Superior temporal gyrus (tissue), 1 donor: Measurements from ENCODE around the gene MARCHF9.

Source experiments
- DNase-seq: peaks from one replicate; pipeline ENCODE4 v3.0.0-alpha.2; 2016; ENCODE audit errors: extremely low spot score

Gene MARCHF9

GRCh38 chr12:57753756-57754337 is 1.1 kb upstream of the MARCHF9 start:
- no peak for DNase-seq

- DNase-seq = no peak
These were observed 221 bp downstream of the MARCHF9 start for GRCh38 chr12:57755194-57755453.

- DNase-seq = no peak
These were observed 810 bp downstream of the MARCHF9 start for GRCh38 chr12:57755454-57756372.

- no peak for DNase-seq
These were observed 1.8 kb downstream of the MARCHF9 start for GRCh38 chr12:57756406-57757341.

GRCh38 chr12:57757771-57758170 is 2.9 kb downstream of the MARCHF9 start:
- DNase-seq = no peak

- DNase-seq = no peak
These were observed 3.9 kb downstream of the MARCHF9 start for GRCh38 chr12:57758552-57759359.

GRCh38 chr12:57759360-57759980 is 4.6 kb downstream of the MARCHF9 start:
- DNase-seq = no peak

- DNase-seq = no peak
These were observed 5.6 kb downstream of the MARCHF9 start for GRCh38 chr12:57760347-57760982.

- no peak for DNase-seq
These were observed 6.6 kb downstream of the MARCHF9 start for GRCh38 chr12:57761391-57761998.

GRCh38 chr12:57762463-57762862 is 7.6 kb downstream of the MARCHF9 start:
- no peak for DNase-seq

- DNase-seq = no peak
These were observed 9.2 kb downstream of the MARCHF9 start for GRCh38 chr12:57763881-57764661.

GRCh38 chr12:57764662-57765002 is 9.7 kb downstream of the MARCHF9 start:
- no peak for DNase-seq

GRCh38 chr12:57765003-57765697 is 10.2 kb downstream of the MARCHF9 start:
- no peak for DNase-seq

- DNase-seq = no peak
These were observed 11.0 kb downstream of the MARCHF9 start for GRCh38 chr12:57765698-57766463.

GRCh38 chr12:57766464-57767304 is 11.8 kb downstream of the MARCHF9 start, which contains the start of gene CYP27B1:
CYP27B1 (minus strand) TSS chr12:57767078; CDS start chr12:57767041, 37 bp downstream.
- DNase-seq = no peak

GRCh38 chr12:57767305-57767698 is 12.4 kb downstream of the MARCHF9 start:
- no peak for DNase-seq

- no peak for DNase-seq
These were observed 13.0 kb downstream of the MARCHF9 start for GRCh38 chr12:57767876-57768275.
